Left colon (tissue), 2 donors: ENCODE data around the gene HACD1. TPM values are rescaled to one million over a fixed set of nuclear protein-coding genes. Genes with fewer than 3 reads are reported as not detected.

Experiments
- total RNA-seq, 2 donors: library from RNA; stranded (reverse); fragmentation: NEBNext Ultra II Directional; extraction: Animal tissue kit (Norgen Biotek cat#: 25700); gene quantifications; one replicate each; pipeline ENCODE4 v1.2.1, GENCODE V29; 2021
- donor health status: DM: no; HTN: no; CAD: no.
- donor health status: DM: yes; HTN: yes; CAD: no.

Gene HACD1
- total RNA-seq, 2 donors from 2014 or later, result 3.2 to 6.1 TPM

Other genes with a start within 250 kb of the HACD1 start
- 1 to 10 TPM; 1.1 to 3.7 TPM for gene ST8SIA6, start 162.8 kb downstream of the HACD1 start, total RNA-seq
- gene STAM, start 26.8 kb upstream of the HACD1 start, total RNA-seq, result 10 to 100 TPM; 15.9 to 19.4 TPM
- gene TMEM236, start 134.8 kb upstream of the HACD1 start, total RNA-seq, result 10 to 100 TPM; 53.0 to 59.6 TPM
- 10 to 100 TPM; 11.0 to 25.2 TPM for gene MRC1, start 192.0 kb upstream of the HACD1 start, total RNA-seq